GM19238 (cell line): Measurements from ENCODE around the gene ACVRL1.

Experiments used
- DNase-seq: peaks from one replicate; pipeline ENCODE4 v3.0.0; 2011; ENCODE audit warnings: low spot score; ENCODE audit not compliant: insufficient read length

The ACVRL1 gene

DNA sequence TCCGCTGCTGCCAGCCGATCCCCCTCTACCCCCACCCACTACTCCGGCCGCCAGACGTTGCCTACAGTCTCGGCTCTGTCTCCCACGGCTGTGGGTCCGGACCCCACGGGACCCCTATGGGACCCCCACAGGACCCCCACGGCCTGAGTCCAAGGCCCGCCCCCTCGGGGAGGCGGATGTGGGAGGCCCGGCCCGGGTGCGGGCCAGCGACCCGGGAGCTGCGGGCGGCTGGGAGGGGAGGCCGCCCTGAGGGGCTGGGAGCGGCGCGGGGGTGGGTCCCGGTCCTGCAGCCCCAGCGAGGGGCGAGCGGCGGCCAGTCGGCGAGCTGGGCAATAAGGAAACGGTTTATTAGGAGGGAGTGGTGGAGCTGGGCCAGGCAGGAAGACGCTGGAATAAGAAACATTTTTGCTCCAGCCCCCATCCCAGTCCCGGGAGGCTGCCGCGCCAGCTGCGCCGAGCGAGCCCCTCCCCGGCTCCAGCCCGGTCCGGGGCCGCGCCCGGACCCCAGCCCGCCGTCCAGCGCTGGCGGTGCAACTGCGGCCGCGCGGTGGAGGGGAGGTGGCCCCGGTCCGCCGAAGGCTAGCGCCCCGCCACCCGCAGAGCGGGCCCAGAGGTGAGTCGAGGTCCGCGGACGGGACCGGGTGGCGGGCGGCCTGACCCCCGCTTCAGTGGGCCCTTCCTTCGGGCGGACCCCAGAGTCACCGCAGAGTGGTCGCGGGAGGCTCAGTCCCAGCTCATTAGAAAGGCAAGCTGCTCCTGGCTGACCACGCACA, at the start of gene ACVRL1:
ACVRL1 (plus strand) TSS at position 422 of the 773 bp plus-strand sequence. CDS start 4,971 bp downstream, outside the sequence.
- DNase-seq, result no peak

- DNase-seq, result no peak
Observed at GRCh38 chr12:51860986-51861385, 46.3 kb upstream of the ACVRL1 start.

- no peak for DNase-seq
Observed at GRCh38 chr12:51862947-51863346, 44.4 kb upstream of the ACVRL1 start.

GRCh38 chr12:51863363-51863932, 43.9 kb upstream of the ACVRL1 start:
- DNase-seq, result no peak

- no peak for DNase-seq
Observed at GRCh38 chr12:51863933-51864832, 43.1 kb upstream of the ACVRL1 start.

DNA sequence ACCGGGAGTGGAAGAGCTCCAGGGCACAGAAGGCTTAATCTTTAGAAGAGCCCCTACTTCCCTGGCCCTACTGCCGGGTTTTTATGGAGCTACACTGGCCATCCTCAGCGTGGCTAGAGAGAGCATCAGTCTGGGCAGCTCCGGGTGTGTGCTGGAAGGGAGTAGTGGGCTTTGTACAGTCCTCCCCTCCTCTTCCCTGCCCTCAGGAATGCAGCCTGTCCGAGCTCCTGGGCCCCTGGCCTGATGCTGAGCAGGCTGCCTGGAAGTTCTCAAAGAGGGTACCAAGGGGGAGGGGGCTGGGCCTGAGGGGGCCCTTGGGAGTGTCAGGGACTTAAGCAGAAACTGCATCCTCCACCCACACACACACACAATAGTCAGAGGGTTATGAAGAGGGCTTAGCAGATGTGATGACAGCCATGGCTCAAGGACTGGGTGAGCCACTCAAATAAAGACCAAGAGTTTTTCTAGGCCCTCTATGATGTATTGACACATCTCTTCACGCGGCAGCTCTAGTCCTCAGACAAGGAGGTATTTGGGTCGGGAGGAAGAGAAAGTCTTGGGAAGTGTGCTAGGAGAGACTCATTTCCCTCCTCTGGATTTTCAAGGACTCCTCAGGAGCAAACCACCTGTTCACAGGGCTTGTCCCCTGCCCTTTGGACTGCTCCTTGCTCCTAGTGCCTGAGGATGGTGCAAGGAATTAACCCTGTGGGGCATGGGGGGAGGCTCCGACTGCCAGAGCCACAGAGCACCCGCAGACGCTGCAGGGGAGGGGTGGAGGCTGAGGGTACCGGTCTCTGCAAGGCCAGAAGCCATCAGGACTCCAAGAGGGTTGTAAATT, 42.3 kb upstream of the ACVRL1 start:
- DNase-seq, result no peak

DNA sequence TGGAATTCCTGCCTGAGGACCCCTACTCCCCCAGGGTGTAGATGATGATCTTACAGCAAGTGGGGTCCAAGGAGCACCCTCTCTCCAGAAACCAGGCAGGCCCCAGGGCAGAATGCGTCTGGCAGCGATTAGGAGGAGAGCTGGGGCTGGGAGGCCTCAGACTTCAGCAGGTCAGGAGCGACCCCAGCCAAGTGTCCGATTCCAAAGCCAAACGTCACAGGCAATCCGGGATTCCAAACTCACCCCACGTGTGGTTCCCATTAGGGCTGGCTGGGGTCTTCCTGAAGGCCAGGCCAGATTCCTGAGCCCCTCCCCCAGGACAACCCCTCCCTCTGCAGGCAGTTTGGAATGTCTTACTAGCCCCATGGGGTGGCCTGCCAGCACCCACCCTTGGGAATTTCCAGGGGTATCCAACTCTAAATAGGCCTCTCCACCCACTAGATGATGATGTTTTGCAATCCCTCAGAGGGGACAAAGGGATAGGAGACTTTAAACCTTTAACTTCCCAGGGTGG, 41.5 kb upstream of the ACVRL1 start:
- no peak for DNase-seq

DNA sequence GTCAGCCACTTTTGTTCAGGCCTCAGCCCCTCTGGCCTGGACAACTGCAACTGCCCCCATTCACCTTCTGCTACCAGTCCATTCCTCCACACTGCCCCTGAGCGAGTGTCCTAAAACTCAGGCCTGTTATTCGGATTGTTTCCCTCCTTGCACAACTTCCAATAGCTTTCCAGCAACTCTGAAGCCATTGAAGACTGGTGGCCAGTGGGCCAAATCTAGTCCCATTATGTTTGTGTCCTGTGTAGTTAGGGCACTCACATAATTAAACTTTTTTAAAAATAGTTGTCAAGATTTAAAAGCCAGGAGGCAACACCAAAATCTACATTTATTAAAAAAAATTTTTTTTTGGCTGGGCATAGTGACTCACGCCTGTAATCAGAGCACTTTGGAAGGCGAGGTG, 41.0 kb upstream of the ACVRL1 start:
- no peak for DNase-seq

DNA sequence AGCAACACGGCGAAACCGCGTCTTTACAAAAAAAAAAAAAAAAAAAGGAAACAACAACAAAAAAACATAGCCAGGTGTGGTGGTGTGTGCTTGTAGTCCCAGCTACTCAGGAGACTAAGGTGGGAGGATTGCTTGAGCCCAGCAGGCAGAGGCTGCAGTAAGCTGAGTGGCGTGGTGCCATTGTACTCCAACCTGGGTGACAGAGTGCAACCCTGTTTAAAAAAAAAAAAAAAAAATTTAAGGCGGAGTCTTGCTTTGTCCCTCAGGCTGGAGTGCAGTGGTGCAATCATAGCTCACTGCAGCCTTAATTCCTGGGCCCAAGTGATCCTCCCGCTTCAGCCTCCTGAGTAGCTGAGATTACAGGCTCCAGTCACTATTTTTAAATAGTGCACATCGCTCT, 40.5 kb upstream of the ACVRL1 start:
- no peak for DNase-seq

DNA sequence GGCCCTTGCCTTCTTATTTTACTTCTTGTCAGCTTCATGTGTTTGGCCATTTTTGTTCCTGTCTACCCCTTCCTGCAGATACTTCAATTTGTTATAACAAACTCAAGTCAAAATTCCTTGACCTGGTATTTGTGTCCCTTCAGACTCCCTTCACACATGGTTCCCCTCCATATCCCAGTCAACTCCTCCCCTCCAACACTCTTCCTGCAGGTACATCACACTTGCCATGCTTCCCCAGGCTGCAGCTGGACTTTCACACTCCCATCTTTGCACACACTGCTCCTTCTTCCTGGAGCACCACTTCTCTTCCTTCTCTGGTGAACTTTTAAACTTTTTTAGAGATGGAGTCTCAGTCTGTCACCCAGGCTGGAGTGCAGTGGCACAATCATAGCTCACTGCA, 39.9 kb upstream of the ACVRL1 start:
- DNase-seq, result no peak

DNA sequence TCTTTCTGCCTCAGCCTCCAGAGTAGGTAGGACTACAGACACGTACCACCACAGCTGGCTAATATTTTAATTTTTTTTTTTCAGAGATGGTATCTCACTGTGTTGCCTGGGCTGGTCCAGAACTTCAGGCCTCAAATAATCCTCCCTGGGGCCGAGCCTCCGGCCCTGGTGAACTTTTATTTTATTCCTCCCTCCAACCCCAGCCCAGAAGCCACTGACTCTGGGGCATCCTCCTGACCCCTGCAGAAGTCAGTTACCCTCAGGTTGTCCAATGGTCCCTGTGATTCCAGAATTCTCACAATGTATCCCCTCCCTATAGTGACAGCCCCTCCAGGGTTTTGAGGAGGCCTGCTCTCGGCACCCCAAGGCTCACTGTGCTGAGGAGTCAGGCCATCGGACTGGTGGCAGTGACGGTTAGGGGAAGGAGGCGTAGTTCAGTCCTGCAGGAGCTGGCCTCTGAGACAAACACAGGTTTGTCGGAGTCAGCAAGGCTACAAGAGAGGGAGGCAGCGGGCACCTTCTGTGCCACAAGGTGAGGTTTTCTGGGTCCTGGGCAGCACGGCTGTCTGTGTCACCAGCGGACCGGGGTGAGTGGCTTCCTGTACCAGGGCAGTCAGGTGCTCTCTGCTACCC, 39.4 kb upstream of the ACVRL1 start:
- no peak for DNase-seq

DNA sequence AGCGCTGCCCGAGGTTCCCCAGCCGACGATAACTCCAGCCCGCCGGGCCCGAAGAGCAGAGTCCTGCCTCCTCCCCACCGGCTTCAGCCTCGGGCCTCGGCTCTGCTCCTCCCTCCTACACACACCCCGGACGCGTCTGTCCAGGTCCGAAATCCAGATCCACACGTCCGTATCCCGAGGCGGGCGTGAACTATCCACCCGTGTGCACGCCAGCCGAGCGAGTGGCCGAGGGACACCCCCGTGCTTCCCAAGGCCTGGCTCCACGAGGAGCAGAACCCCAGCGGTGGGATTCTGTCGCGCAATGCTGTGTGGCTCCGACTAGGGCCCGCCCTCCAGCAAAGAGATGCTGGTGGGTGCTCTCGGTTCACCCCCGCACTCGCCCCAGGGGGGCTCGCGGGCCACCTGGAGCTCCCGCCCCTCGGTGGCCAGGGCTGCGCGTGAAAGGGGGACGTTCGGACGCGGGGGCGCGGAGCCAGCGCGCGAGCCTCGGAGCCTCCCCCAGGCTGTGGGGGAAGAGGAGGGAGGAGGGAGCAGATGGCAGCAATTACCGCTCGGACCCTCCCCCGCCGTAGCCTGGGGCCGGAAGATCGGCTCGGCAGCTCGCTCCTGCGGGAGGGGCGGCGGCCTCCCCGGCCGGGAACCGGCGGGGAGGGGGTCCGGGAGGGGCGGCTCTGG, 38.3 kb upstream of the ACVRL1 start:
- DNase-seq, result no peak

- no peak for DNase-seq
Observed at GRCh38 chr12:51869496-51869865, 37.8 kb upstream of the ACVRL1 start.

GRCh38 chr12:51869931-51870330, 37.4 kb upstream of the ACVRL1 start:
- DNase-seq, result no peak

DNA sequence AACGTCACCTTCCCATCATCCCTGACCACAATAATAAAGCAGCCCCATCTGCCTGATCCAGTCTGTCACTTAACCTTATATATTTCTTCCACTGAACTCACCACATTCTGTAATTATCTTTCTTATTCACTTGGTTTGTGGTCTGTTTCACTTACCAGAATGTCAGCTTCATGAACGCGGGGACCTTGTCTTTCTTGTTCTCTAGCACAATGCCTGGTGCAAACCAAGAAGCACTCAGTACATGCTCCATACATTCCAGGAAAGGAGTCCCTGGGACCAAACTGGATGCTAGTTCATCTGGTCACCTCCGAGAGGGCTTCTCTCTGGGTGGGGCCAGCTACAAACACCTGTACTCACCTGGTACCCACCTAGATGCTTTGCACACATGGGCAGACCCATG, 36.8 kb upstream of the ACVRL1 start:
- no peak for DNase-seq

DNA sequence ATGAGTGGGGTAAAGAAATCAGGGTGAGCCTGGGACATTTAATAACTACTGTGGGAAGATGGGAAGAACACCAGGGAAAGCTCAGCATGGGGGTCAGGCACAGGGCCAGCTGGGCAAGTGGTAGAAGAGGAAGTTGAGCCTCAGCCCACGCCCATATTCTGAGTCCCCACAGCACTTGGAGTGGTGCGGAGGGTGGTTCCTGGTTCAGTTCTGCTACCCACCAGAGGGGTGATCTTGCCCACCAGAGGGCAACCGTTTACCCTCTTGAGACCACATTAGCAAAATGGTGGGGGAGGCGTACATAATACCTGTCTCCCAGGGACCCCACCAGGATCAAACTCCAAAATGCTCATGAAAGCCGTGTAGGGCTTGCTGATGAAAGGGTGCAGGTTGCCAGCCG, 36.2 kb upstream of the ACVRL1 start:
- DNase-seq, result no peak

DNA sequence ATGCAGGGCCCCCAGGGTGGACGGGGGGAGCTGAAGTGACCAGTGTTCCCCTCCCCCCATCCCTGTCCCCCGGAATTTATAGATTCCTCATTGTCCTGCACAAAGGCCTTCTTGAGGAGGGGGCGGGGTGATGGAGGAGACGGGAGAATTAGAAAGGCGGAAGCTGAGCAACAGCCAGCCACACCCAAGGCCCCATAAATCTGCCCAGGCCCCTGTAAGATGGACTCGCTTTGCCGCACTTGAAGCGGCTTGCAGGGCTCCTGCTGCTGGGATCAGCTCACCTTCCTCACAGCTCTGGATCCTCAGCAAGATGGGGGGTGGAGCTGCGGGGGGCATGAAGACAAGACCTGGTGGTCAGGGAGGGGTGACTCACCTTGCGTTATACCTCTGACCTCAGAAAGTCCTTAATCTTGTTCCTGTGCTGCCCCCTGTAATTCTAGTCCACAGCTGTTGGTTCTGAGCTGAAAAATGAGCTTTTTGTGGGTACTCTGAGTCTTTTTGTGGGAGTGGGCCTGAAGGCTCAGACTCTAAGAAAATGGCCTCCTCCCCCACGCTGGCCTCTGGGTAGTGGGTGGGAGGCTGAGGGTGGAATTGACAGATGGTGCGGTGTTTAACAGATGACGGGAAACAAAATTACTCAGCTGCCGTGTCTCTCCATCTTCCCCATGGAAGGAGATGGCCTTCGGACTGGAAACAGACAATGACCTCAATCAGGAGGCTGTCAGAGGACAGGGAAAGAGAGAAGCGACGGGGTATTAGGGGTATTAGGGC, 35.2 kb upstream of the ACVRL1 start:
- no peak for DNase-seq

- no peak for DNase-seq
Observed at GRCh38 chr12:51872689-51872981, 34.7 kb upstream of the ACVRL1 start.

DNA sequence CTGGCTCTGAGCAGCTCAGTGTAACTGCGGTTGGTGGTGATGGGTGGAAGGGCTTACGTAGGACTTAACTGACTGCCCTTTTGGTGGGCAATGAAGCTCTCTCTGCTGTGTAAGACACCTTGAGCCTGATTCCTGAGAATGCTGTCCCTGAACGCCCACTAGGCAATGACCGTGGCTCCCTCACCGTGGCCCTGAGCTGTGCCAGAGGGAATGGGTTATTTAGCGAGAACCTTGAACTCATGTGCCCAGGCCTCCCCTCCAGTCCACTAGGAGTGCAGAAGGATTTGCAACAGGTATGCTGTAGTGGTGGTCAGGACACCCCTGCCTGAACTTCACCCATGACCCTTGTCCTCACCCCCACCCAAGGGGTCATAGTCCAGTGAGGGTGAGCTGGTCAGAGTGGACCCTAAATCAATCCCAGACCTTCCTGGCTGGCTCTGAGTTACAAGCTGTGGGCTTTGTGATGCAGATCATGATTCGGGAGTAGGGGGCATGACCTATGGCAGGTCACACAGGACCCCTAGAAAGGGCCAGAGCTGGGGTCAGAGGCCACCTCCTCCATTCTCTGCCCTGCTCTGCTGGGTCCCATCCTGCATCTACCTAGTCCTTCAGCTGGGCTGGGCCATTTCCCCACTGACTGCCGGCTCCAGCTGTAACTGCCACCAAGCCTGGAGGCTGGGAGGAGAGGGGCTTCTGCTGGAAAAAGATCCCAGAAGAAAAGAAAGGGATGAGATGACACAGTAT, 33.9 kb upstream of the ACVRL1 start:
- DNase-seq, result no peak
